Ishikawa (cell line): ENCODE data around the gene EPB41.

Source experiments
- CEBPB ChIP-seq: IDR thresholded peaks from 2 replicates; pipeline ENCODE4 v1.6.1; 2012
- CREB1 ChIP-seq: IDR thresholded peaks from 2 replicates; pipeline ENCODE4 v1.6.1; 2012; ENCODE audit warnings: low read depth
- EGR1 ChIP-seq: IDR thresholded peaks from 2 replicates; pipeline ENCODE4 v1.6.1; 2012
- EP300 ChIP-seq: IDR thresholded peaks from 2 replicates; pipeline ENCODE4 v1.6.1; 2012; ENCODE audit warnings: borderline replicate concordance
- FOXM1 ChIP-seq: IDR thresholded peaks from 2 replicates; pipeline ENCODE4 v1.6.1; 2012; ENCODE audit warnings: low read depth, borderline replicate concordance
- MAX ChIP-seq: IDR thresholded peaks from 2 replicates; pipeline ENCODE4 v1.6.1; 2012
- NFIC ChIP-seq: IDR thresholded peaks from 2 replicates; pipeline ENCODE4 v1.6.1; 2012
- RAD21 ChIP-seq: IDR thresholded peaks from 2 replicates; pipeline ENCODE4 v1.6.1; 2012; ENCODE audit warnings: low read depth
- REST ChIP-seq: IDR thresholded peaks from 2 replicates; pipeline ENCODE4 v1.6.1; 2012; ENCODE audit warnings: low read depth, mild to moderate bottlenecking
- TAF1 ChIP-seq: IDR thresholded peaks from 2 replicates; pipeline ENCODE4 v1.6.1; 2012; ENCODE audit warnings: low read depth, mild to moderate bottlenecking
- TCF12 ChIP-seq: IDR thresholded peaks from 2 replicates; pipeline ENCODE4 v1.6.1; 2012; ENCODE audit warnings: low read depth
- TEAD4 ChIP-seq: IDR thresholded peaks from 2 replicates; pipeline ENCODE4 v1.6.1; 2012
- USF1 ChIP-seq: IDR thresholded peaks from 2 replicates; pipeline ENCODE4 v1.6.1; 2012
- YY1 ChIP-seq: IDR thresholded peaks from 2 replicates; pipeline ENCODE4 v1.6.1; 2012; ENCODE audit warnings: low read depth
- ZBTB7A ChIP-seq: IDR thresholded peaks from 2 replicates; pipeline ENCODE4 v1.6.1; 2012; ENCODE audit warnings: low read depth

EPB41 gene

GRCh38 chr1:29105822-29106221, 191.5 kb downstream of the EPB41 start:
- TF ChIP-seq USF1 (no peak), EGR1 (no peak), ZBTB7A (no peak), FOXM1 (no peak), YY1 (no peak), EP300 (no peak), CEBPB (no peak), MAX (no peak), TEAD4 (no peak), TCF12 (no peak), CREB1 (no peak), RAD21 (no peak), NFIC (no peak), TAF1 (no peak), REST (no peak)

GRCh38 chr1:29112705-29113412, 198.5 kb downstream of the EPB41 start:
- no peak for TF ChIP-seq REST
- no peak for TF ChIP-seq ZBTB7A
- no peak for TF ChIP-seq MAX
- no peak for TF ChIP-seq EP300
- no peak for TF ChIP-seq RAD21
- no peak for TF ChIP-seq TEAD4

- TF ChIP-seq TCF12 (no peak), CEBPB (no peak), EGR1 (no peak), ZBTB7A (no peak), YY1 (no peak), NFIC (no peak), USF1 (no peak)
Observed at GRCh38 chr1:29113413-29114117, 199.2 kb downstream of the EPB41 start.

- no peak for TF ChIP-seq EP300
- no peak for TF ChIP-seq REST
- no peak for TF ChIP-seq TCF12
- TF ChIP-seq ZBTB7A: no peak
- TF ChIP-seq RAD21: no peak
- no peak for TF ChIP-seq TAF1
- TF ChIP-seq CREB1: no peak
- TF ChIP-seq FOXM1: no peak
Observed at GRCh38 chr1:29114654-29115053, 200.3 kb downstream of the EPB41 start.
